Cerebellar cortex (tissue), 1 donor: ENCODE measurements around the gene NDST1.
"Not testable (repeated sequence)": the region's sequence is repeated elsewhere in the genome, so short reads cannot be mapped to it uniquely, and the experiment has no call there.

Experiments
- DNase-seq: peaks from one replicate; pipeline ENCODE4 v3.0.0-alpha.2; 2015; ENCODE audit warnings: low spot score

The NDST1 gene

DNA sequence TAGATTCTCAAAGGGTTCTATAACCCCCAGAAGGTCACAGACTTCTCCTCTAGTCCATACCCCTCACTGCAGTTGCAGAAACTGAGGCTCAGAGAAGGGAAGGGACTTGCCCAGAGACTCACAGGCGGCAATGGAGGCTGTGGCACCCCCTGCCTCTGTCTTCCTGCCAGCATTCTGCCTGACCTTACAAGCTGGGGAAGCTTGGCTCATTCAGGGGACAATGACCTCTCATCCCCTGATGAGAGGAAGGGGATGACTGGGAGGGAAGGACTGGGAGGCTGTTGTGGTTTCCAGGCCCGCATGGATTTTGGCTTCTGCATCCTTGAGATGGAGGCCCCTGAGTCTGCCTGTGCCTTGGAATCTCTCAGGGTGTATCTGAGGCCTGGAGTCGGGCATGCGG is 897 bp downstream of the NDST1 start:
- no peak for DNase-seq

DNA sequence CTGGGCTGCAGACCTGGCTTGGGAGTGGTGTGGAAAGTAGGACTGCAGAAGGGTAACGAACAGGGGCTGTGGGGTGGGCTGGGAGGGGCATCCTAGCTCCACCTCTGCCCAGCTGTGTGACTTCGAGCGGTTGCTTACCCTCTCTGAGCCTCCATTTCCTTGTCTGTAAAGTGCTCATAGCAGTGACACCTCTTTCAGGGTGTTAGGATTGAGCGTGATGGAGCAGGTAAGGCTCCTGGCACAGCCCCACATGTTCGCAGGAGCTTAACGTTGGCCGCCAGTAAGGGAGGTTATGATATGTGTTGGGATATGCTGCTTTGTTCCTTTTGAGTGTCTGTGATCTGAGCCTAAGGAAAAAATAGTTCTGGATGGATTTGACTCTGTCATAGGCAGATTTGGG is 2.1 kb downstream of the NDST1 start:
- no peak for DNase-seq

GRCh38 chr5:150510460-150511263 is 2.7 kb downstream of the NDST1 start:
- DNase-seq: no peak

- no peak for DNase-seq
These were observed 3.8 kb downstream of the NDST1 start for GRCh38 chr5:150511578-150512367.

GRCh38 chr5:150512368-150512747 is 4.4 kb downstream of the NDST1 start:
- no peak for DNase-seq

DNA sequence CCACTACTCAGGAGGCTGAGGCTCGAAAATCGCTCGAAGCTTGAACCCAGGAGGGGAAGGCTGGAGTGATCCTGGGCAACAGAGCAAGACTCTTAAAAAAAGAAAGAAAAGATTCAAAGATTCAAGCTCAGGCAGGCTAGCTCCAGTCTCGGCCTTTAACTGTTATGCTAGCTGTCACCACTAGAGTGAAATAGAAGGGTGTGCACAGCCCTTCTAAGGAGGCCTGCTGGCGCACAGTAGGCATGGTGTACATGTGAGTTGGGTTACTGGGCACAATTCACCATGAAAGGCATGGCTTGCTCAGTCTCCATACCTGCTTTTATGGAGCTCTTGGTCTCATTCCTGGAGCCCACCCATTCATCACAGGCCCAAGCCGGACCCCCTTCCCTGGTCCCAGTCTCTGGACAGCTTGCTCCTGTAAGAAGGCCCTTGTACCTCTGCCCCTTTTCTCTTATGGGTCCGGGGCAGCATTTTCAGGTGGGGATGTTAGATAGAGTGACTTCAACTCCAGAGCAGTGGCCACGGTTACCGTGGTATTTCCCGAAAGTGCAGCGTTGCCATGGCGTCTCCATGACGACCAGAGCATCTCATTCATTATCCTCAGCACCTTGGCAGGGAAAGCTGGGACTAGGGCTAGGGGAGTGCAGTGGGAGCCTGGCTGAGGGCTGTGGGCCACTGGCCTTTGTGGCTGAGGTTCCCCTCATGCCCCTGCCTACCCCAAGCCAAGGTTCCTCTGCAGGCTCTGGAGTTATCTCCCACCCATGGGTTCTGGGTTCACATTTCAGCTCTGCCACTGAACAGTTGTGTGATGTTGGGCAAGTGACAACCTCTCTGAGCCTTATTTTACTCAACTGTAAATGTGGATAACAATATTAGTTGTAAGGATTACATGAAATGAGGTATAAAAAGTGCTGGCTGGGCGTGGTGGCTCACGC is 5.7 kb downstream of the NDST1 start:
- DNase-seq: no peak

GRCh38 chr5:150514708-150515211 is 6.8 kb downstream of the NDST1 start:
- DNase-seq: peak; percentile 64

DNA sequence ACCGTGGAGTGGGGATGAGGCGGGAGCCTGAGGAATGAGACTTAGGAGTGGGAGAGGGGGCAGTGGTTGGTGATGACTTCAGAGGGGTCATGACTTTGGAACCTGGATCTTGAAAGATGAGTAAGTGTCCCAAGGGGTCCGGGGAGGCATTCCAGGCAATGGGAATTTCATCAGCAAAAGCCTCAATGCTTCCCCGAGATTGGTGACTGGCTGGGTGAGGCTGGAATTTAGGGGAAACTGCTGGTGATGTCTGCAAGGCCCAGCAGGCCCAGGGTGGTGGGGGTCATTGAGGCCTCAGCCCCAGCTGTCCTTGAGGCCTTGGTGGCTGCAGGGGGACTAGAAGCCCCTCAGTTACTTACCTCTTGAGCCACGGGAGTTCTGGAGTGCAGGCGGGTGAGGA is 7.5 kb downstream of the NDST1 start:
- no peak for DNase-seq

- DNase-seq: no peak
These were observed 8.1 kb downstream of the NDST1 start for GRCh38 chr5:150516011-150516410.

- no peak for DNase-seq
These were observed 9.6 kb downstream of the NDST1 start for GRCh38 chr5:150517272-150518152.

- not testable (repeated sequence) for DNase-seq
These were observed 11.0 kb downstream of the NDST1 start for GRCh38 chr5:150518712-150519559.

DNA sequence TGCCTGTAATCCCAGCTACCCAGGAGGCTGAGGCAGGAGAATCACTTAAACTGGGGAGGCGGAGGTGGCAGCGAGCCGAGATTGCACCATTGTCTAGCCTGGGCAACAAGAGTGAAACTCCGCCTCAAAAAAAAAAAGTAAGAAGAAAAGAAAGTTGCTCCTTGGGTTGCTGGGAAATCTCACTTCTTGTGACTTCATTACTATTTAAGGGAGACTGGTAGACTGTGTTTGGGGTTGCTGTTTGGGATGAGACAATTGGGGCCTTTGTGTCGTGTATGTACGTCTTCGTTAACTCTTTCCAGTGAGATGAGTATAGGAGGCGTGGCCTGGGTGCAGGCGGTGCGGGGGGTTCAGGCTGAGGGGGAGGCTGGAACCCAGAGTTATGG is 11.6 kb downstream of the NDST1 start:
- no peak for DNase-seq

DNA sequence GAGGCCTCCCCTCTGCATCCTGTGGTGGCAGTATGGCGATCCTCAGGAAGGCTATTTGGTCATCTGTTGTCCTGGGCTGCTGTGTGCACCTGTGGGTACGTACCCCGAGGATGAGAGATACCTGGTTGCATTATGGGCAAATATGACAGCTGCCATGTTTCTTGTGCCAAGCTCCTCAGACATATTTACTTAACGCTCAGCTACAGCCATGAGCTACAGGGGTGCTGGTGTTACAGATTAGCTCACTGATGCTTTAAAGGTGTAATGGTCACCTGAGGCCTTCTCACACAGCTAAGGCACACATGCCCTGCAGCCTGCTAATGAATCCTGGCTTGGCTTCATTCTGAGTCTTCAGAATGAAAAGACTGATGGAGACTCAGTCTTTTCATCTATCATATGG is 12.0 kb downstream of the NDST1 start:
- DNase-seq: no peak

GRCh38 chr5:150520747-150521521 is 13.0 kb downstream of the NDST1 start:
- DNase-seq: no peak

DNA sequence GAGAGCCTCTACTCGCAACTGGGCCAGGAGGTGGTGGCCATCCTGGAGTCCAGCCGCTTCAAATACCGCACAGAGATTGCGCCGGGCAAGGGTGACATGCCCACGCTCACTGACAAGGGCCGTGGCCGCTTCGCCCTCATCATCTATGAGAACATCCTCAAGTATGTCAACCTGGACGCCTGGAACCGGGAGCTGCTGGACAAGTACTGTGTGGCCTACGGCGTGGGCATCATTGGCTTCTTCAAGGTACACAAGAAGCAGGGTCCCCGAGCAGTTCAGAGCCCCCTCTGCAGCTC is 13.5 kb downstream of the NDST1 start:
- no peak for DNase-seq

- no peak for DNase-seq
These were observed 14.1 kb downstream of the NDST1 start for GRCh38 chr5:150521939-150522503.

GRCh38 chr5:150522504-150523414 is 14.8 kb downstream of the NDST1 start:
- DNase-seq: no peak
